GM12875 (cell line): ENCODE data around the gene BAG2.

Experiments
- H3K4me3 ChIP-seq: one replicate; pipeline ENCODE4 v1.5.1; 2011; ENCODE audit warnings: low read depth, low read length, control low read depth
- TF ChIP-seq, protein P1 (sequence below): IDR thresholded peaks from 2 replicates; pipeline ENCODE4 v1.5.1; 2011; ENCODE audit warnings: low read depth, mild to moderate bottlenecking, control low read depth, inconsistent platforms, low read length, moderate library complexity, borderline replicate concordance; ENCODE audit not compliant: insufficient read depth

The BAG2 gene

DNA sequence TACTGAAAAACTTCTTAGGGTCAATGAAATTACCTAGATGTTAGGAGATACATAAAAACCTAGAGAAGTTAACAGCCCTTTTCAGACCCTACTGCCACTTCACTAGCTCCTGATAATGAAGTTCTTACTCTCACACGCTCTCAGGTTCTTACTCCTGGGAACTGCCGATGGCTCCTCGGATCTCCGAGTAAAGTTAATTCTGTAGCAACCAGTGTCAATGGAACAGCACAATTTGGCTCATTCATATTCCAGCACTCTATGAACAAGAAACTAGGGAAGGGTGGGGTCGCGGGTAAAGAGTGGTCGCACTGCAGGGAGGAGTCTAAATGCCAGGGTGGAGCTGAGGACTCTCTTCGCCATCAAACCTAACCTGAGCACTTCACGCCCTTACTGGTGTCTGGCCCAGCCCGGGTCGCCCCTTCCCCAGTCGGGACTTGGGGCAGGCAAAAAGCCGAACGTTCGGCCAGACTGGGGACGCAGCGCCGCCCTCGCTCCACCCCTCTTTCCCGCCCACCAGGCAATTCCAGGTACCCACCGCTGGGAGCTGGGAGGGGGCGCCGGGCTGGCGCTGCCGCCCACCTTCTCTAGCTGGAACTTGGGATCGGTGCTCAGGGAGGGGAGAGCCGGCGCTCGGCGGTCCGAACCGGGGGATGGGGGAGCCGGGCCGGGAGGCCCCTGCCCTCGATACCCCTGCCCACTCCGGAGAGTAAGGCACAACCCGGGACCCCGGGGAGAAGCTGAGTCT lies 49.2 kb downstream of the BAG2 start:
- peak overlapping the region; percentile 79 for H3K4me3 ChIP-seq
- TF ChIP-seq, protein P1, sequence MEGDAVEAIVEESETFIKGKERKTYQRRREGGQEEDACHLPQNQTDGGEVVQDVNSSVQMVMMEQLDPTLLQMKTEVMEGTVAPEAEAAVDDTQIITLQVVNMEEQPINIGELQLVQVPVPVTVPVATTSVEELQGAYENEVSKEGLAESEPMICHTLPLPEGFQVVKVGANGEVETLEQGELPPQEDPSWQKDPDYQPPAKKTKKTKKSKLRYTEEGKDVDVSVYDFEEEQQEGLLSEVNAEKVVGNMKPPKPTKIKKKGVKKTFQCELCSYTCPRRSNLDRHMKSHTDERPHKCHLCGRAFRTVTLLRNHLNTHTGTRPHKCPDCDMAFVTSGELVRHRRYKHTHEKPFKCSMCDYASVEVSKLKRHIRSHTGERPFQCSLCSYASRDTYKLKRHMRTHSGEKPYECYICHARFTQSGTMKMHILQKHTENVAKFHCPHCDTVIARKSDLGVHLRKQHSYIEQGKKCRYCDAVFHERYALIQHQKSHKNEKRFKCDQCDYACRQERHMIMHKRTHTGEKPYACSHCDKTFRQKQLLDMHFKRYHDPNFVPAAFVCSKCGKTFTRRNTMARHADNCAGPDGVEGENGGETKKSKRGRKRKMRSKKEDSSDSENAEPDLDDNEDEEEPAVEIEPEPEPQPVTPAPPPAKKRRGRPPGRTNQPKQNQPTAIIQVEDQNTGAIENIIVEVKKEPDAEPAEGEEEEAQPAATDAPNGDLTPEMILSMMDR: peak; percentile 33; the same call in 1 of the 2 replicates

DNA sequence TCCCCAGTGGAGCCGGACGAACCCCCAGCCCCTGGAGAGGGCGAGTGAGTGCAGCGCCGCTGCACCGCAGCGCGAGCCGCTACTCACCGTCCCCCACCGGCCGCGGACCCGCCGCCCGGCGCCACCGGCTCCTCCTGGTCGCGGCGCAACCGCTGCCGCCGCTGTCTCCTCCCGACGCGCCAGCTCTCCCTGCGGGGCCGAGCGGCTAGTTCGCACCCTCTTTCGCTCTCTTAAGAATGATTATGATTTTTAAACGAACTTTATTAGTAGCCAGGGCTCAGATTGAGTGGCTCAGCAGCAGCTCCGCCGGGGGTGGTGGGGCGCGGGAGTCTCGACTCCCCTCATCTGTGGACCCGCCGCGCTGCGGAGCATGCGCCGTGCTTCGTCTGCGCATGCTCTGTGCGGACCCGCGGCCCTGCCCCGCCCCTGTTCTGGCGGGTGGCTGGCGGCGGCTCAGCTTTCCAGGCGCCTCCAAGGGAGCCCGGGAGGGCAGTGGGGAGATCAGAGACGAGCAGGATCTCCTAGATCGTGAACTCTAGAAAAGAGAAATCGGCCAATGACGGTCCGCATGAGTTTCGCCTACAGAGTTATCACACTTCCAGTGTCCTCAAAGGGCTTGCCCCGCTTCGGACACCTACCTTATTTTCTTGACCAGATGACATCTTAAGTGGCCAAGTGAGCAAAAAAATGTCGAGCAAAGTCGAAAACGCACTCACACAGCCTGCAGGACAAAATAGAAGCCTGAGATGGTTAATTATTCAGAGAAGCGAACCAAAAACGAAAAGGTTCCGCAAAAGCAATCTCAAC lies 50.0 kb downstream of the BAG2 start, which contains the start of gene RAB23:
Gene RAB23, minus strand, starts transcription at position 372 of the 807 bp plus-strand sequence. CDS start 11,927 bp downstream, outside the sequence.
- TF ChIP-seq, protein P1: no peak
- H3K4me3 ChIP-seq: peak within 1 kb of the TSS; percentile 79

DNA sequence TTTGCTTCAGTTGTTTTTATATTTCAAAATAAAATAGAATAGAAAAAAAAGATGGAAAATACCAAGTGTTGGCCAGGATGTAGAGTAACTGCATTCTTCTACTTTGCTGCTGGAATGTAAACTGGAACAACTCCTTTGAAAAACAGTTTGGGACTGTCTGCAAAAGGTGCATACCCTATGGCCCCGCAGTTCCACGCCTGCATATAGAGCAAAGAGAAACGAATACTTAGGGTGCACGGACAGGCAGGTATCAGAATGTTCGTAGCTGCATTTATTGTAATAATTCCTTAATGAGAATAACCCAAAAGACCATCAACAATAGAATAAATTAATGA lies 50.6 kb downstream of the BAG2 start:
- TF ChIP-seq, protein P1: no peak
- peak overlapping the region; percentile 79 for H3K4me3 ChIP-seq

DNA sequence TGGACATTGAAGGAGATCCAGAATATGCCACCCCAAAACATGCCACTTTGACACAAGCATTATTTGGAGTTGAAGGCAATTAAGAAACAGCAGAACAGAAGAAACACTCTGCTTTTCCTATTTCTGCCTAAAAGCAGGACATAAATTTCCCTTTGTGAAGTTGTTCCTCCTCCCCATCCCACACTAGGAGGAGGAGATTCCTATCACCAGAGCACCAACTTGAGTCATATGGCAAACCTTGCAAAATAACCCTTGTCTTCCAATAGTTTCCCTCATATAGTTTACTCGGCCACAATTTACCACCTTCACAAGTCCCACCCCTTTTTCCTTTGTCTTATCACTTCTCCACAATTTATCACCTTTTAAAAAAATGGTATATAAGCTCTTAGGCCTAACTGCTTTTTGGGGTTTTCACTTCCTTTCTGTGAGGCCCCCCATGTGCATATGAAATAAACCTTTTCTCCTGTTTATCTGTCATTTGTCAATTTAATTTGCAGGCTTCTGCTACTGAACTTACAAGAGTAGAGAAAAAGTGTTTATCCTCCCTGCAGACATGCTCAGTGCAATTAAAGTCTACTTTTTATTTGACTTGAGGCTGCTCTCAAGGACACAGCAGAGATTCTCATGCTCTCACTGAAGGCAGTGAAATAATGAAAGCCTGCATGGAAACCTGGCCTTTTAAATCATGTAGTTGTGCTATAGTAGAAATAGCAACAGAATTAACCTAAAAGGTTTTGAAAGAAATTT lies 52.8 kb downstream of the BAG2 start:
- TF ChIP-seq, protein P1: no peak
- no peak overlapping the region for H3K4me3 ChIP-seq

DNA sequence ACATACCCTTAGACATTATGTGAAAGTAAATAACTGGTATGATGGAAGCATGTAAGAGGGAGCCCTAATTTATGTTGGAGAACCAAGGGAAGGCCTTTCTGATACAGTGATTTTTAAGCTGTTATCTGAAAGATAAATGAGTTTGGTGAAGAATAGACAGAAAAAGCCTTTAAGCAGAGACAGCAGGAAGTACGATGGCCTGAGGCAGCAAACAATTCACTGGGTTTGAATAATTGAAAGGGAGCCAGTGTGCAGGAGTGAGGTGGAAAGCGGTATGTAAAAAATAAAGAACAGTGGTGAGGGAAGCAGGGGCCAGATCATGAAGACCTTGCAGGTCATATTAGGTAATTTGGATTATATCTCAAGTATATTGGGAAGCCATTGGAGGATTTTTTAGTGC lies 54.1 kb downstream of the BAG2 start:
- TF ChIP-seq, protein P1: no peak
- no peak overlapping the region for H3K4me3 ChIP-seq
